SK-N-MC (cell line): ENCODE measurements around the gene CD96.

Experiments
- DNase-seq: peaks from one replicate; pipeline ENCODE4 v3.0.0-alpha.2; 2011; ENCODE audit warnings: low read depth, low spot score
- H3K27ac ChIP-seq: fragments of 200-600 bp; sonication (generic); 2 replicates; pipeline ENCODE4 v1.5.1; 2016; ENCODE audit warnings: mixed run types
- H3K36me3 ChIP-seq: fragments of 200-600 bp; sonication (generic); 2 replicates; pipeline ENCODE4 v1.6.1; 2017; ENCODE audit warnings: antibody characterized with exemption, low read length, mixed read lengths; ENCODE audit not compliant: insufficient read depth
- H3K4me3 ChIP-seq: fragments of 200-600 bp; sonication (generic); 2 replicates; pipeline ENCODE4 v1.5.1; 2016
- H3K9ac ChIP-seq: fragments of 200-600 bp; sonication (generic); 2 replicates; pipeline ENCODE4 v1.8.0; 2017; ENCODE audit warnings: mixed run types, mixed read lengths; ENCODE audit not compliant: insufficient read length
- H3K9me3 ChIP-seq: fragments of 200-600 bp; sonication (generic); 2 replicates; pipeline ENCODE4 v1.6.1; 2017; ENCODE audit warnings: low read depth, mild to moderate bottlenecking, antibody characterized with exemption, low read length, moderate library complexity, mixed read lengths
- EZH2 ChIP-seq: fragments of 200-600 bp; sonication (generic); IDR thresholded peaks from one replicate; pipeline ENCODE4 v1.6.1; 2017; ENCODE audit warnings: antibody characterized with exemption
- FOXP2 ChIP-seq: optimal IDR thresholded peaks from 2 replicates; pipeline ENCODE3; 2011; ENCODE audit warnings: mild to moderate bottlenecking, moderate library complexity; ENCODE audit not compliant: insufficient read depth; ENCODE audit errors: extremely low read length, control extremely low read depth
- POLR2AphosphoS5 ChIP-seq: IDR thresholded peaks from 2 replicates; pipeline ENCODE4 v1.6.1; 2012; ENCODE audit warnings: mild to moderate bottlenecking, low read depth, low read length, borderline replicate concordance

CD96 gene

DNA sequence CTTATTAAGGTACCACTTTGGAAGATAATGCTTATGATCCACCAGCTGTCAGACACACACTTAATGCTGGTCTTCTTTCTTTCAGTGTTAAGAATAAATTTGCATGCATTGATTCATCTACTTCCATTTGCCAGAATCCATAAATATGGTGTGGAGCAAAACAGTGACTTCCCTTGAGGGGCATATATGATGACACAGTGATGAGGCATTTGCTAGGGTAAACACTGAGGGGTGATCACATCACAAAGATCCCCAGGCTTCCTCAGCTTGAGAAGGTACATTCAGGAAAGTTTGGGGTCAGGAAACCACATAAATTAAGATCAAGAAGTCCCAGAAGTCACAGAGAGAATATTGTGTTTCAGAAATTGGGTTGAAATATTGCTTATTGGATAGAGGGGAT is 63.0 kb downstream of the CD96 start:
- no peak for DNase-seq
- Histone ChIP-seq H3K4me3 (no peak overlapping the region), H3K9ac (no peak overlapping the region), H3K27ac (no peak overlapping the region), H3K36me3 (no peaks in the 10 kb centered on the region), H3K9me3 (no peaks in the 10 kb centered on the region)
- TF ChIP-seq EZH2: no peak
- no peak for TF ChIP-seq POLR2AphosphoS5
- TF ChIP-seq FOXP2: no peak

DNA sequence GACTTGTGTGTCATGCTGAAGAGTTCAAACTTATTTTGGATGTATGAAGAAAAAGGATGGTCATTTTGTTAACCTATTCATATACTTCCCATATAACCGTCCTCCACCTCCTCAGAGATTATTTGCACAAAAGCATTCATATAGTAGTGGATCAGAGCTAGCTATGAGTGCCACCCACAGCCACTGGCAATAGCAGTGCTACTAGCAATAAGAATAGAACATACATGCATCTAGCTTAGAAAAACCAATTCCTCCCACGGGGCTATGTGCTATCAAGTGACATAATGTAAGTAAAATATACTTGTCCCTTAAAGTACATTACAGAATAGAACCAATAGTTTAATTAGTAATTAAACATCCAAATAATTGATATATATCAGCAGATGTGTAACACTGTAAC is 63.5 kb downstream of the CD96 start:
- TF ChIP-seq EZH2 (no peak), POLR2AphosphoS5 (no peak), FOXP2 (no peak)
- no peak for DNase-seq
- Histone ChIP-seq H3K9ac (no peak overlapping the region), H3K9me3 (no peaks in the 10 kb centered on the region), H3K36me3 (no peaks in the 10 kb centered on the region), H3K4me3 (no peak overlapping the region), H3K27ac (no peak overlapping the region)

DNA sequence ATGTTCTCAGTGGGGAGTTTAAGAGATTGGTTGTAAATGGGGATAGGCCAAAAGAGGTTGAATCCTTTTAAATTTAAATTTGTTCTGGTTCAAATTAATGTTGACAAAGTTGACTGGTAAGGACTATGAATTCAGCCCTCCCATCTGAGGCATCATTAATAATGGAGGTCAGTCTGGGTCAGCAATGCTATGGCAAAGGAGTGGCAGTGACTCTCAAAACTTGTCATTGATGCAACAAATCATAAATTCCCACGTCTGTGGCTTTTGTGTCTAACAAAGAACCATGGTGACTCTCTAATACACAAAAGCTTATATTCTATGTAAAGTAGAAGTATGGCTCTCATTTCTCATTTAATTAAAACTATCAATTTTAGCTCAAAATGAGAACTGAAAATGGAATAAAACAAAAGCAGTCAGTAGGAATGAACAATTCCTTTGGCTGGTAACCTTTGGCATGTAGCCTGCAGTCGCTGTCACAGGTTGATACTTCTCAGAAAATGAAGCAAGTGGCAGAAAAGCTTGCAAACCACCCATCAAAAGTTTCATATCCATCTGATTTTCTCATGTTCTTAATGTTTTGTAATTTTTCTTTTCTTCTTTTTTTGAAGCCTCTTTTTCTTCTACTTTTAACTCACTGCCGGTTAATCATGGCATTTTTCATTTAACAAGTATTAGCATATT is 65.4 kb downstream of the CD96 start:
- Histone ChIP-seq H3K27ac (no peak overlapping the region), H3K36me3 (no peaks in the 10 kb centered on the region), H3K9me3 (no peaks in the 10 kb centered on the region), H3K4me3 (no peak overlapping the region), H3K9ac (no peak overlapping the region)
- no peak for TF ChIP-seq EZH2
- TF ChIP-seq POLR2AphosphoS5: no peak
- TF ChIP-seq FOXP2: no peak
- no peak for DNase-seq

DNA sequence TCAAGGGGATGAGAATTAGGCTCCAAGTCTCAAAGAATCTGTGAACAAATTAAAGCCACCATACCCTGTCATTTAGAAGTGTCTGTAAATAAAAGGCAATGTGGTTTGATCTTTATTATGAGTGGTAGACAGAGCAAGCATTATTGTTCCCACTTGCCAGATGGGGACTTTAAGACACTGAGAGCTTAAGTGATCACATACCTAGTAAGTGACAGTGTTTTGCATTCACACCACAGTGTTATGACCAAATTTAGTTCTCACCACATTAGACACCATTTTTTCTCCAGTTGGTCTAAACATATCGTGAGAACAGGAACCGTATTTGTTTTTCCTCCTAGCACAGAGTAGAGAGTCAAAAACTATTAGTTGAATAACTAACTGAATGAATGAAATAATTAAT is 66.4 kb downstream of the CD96 start:
- no peak for DNase-seq
- TF ChIP-seq POLR2AphosphoS5: no peak
- TF ChIP-seq EZH2: no peak
- TF ChIP-seq FOXP2: no peak
- Histone ChIP-seq H3K9me3 (no peaks in the 10 kb centered on the region), H3K36me3 (no peaks in the 10 kb centered on the region), H3K4me3 (no peak overlapping the region), H3K27ac (no peak overlapping the region), H3K9ac (no peak overlapping the region)

DNA sequence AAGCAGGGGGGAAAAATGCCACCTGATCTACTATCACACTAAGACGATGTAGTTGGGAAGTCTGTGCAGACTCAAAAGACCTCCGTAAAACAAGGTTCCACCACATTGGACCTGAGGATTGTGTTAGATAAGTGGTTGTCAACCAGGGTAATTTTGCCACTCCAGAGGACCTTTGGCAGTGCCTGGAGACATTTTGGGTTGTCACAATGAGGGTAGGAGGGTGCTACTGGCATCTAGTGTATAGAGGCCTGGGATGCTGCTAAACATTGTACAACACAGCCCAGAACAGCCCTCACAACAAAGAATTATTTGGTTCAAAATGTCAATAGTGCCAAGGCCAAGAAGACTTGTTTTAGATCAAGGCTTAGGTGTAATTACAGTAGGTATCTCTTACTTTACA is 67.7 kb downstream of the CD96 start:
- H3K36me3 ChIP-seq: no peaks in the 10 kb centered on the region
- H3K4me3 ChIP-seq: no peak overlapping the region
- no peak overlapping the region for H3K9ac ChIP-seq
- TF ChIP-seq POLR2AphosphoS5 (no peak), EZH2 (no peak), FOXP2 (no peak)
- DNase-seq: no peak
- H3K27ac ChIP-seq: no peak overlapping the region
- no peaks in the 10 kb centered on the region for H3K9me3 ChIP-seq

DNA sequence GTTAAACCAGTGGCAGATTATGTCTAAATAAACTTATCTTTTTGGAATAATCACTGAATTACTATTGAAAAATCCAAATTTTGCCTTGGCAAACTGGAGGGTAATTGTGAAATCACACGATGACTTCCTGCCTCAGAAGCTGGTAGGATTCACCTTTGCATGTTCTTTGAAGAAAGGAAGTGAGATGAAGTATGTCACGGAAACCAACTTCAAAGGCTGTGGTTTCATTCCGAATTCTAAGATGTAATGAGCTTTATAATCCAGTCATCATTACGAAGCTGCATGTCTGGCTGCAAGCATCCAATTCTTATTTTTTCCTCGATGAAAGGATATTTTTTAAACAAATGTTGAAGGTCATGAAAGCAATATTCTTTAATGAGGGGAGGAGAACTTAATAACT is 68.2 kb downstream of the CD96 start:
- no peak overlapping the region for H3K27ac ChIP-seq
- no peak for DNase-seq

DNA sequence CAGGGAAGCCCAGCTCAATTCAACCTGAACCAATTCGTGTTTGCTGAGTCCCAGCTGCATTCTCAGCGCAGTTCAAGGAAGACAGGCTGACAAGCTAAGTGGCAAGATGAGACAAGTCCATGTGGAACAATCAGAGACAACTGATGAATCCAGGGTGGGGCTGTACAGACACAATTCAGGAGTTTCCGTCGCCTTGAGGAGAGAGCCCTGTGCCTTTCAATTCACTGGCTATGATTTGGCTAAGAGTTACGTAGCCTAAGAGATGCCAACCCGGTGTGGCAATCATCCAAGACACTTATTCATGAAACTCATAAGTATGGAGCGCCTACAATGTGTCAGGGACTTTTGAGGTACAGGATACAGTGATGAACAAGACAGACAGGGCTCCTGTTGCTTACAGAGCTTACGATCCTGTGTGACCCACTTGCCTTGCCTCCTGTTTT is 68.6 kb downstream of the CD96 start:
- Histone ChIP-seq H3K9me3 (no peaks in the 10 kb centered on the region), H3K4me3 (no peak overlapping the region), H3K36me3 (no peaks in the 10 kb centered on the region), H3K9ac (no peak overlapping the region), H3K27ac (no peak overlapping the region)
- TF ChIP-seq FOXP2 (no peak), POLR2AphosphoS5 (no peak), EZH2 (no peak)
- no peak for DNase-seq

More for the DNA sequence above, 68.2 kb downstream of the CD96 start:
- Histone ChIP-seq H3K9me3 (no peaks in the 10 kb centered on the region), H3K9ac (no peak overlapping the region), H3K4me3 (no peak overlapping the region), H3K36me3 (no peaks in the 10 kb centered on the region)
- TF ChIP-seq EZH2 (no peak), FOXP2 (no peak), POLR2AphosphoS5 (no peak)

DNA sequence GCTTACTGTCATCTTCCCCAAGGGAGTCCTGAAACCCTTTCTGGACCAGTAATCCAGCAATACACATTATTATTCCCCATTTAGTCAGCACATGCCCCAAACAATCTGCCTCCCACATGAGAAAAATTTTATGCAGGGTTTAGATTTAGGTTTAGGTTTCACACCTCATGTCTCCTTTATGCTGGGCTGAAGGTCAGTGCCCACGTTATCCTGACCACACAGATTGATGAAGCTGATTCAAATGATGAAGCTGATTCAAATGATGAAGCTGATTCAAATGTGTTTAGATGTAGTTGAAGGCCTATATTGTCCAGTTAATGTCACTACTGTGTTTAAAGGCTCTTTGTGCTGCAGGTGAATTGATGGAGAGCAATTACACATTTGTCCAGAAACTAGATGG is 71.3 kb downstream of the CD96 start:
- Histone ChIP-seq H3K4me3 (no peak overlapping the region), H3K9me3 (no peaks in the 10 kb centered on the region), H3K27ac (no peak overlapping the region), H3K36me3 (no peaks in the 10 kb centered on the region), H3K9ac (no peak overlapping the region)
- no peak for DNase-seq
- no peak for TF ChIP-seq FOXP2
- no peak for TF ChIP-seq EZH2
- no peak for TF ChIP-seq POLR2AphosphoS5

DNA sequence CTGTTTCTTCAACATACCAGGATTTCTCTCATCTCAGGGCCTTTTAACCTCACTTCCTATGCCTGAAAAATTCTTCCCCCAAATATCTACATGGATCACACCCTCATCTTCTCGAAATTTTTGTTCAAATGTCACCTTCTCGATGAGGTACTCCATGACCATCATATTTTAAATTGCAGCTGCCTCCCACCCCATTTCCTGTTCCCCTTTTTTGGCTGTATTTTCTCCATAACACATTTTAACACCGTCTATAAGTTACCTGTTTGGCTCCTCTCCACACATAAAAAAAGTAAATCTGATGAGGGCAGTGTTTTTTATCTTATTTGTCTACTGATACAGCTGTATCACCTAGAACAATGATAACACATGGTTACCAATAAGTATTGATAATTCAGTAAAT is 73.9 kb downstream of the CD96 start:
- Histone ChIP-seq H3K9me3 (no peaks in the 10 kb centered on the region), H3K9ac (no peak overlapping the region), H3K27ac (no peak overlapping the region), H3K36me3 (no peaks in the 10 kb centered on the region), H3K4me3 (no peak overlapping the region)
- DNase-seq: no peak
- TF ChIP-seq FOXP2 (no peak), POLR2AphosphoS5 (no peak), EZH2 (no peak)
